Rectal smooth muscle tissue (tissue), 1 donor: ENCODE results near the gene UMODL1.

Experiments
- H3K27ac ChIP-seq: one replicate; pipeline ENCODE4 v1.7.0; 2013; ENCODE audit warnings: low read depth, low read length, inconsistent platforms
- H3K27me3 ChIP-seq: one replicate; pipeline ENCODE4 v1.7.0; 2013; ENCODE audit warnings: low read length; ENCODE audit not compliant: control insufficient read depth, insufficient read depth
- H3K36me3 ChIP-seq: one replicate; pipeline ENCODE4 v1.7.0; 2013; ENCODE audit warnings: low read length; ENCODE audit not compliant: control insufficient read depth, insufficient read depth
- H3K4me1 ChIP-seq: one replicate; pipeline ENCODE4 v1.7.0; 2013; ENCODE audit warnings: low read length; ENCODE audit not compliant: control insufficient read depth, insufficient read depth
- H3K4me3 ChIP-seq: one replicate; pipeline ENCODE4 v1.7.0; 2013; ENCODE audit warnings: low read length
- H3K9ac ChIP-seq: one replicate; pipeline ENCODE4 v1.7.0; 2013; ENCODE audit warnings: low read length

UMODL1 gene

DNA sequence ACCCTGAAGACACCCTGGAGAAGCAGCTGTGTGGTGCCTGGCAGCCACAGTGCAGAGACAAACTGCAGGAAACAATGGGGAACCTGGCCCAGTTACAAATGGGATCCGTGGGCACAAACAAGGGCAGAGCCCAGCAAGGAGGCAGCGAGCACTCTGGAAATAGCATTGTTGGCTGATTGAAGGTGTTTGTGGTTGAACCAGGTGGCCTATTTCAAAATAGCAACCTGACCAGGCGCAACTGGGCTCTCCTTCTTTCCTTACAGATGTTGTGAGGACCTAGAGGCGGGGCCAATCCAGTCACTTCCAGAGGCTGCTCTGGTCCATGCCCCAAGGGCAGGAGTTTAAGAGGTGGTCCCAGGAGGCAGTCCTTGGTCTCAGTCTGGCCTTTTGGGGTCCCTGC lies 39.3 kb upstream of the UMODL1 start:
- H3K4me1 ChIP-seq = no peaks in the 10 kb centered on the region
- no peak overlapping the region for H3K27ac ChIP-seq
- H3K27me3 ChIP-seq = no peaks in the 10 kb centered on the region
- H3K9ac ChIP-seq = no peak overlapping the region
- H3K4me3 ChIP-seq = no peak overlapping the region
- H3K36me3 ChIP-seq = no peaks in the 10 kb centered on the region

- H3K36me3 ChIP-seq = no peaks in the 10 kb centered on the region
- no peaks in the 10 kb centered on the region for H3K27me3 ChIP-seq
- no peak overlapping the region for H3K4me3 ChIP-seq
- no peak overlapping the region for H3K27ac ChIP-seq
- no peak overlapping the region for H3K9ac ChIP-seq
- no peaks in the 10 kb centered on the region for H3K4me1 ChIP-seq
Measured at GRCh38 chr21:42032266-42032665, 38.9 kb upstream of the UMODL1 start.

GRCh38 chr21:42032968-42033367 lies 38.1 kb upstream of the UMODL1 start:
- Histone ChIP-seq H3K9ac (no peak overlapping the region), H3K36me3 (no peaks in the 10 kb centered on the region), H3K27ac (no peak overlapping the region), H3K27me3 (no peaks in the 10 kb centered on the region), H3K4me1 (no peaks in the 10 kb centered on the region), H3K4me3 (no peak overlapping the region)

- H3K4me1 ChIP-seq = peaks cover 11% of the 10 kb centered on the region
- no peak overlapping the region for H3K4me3 ChIP-seq
- H3K9ac ChIP-seq = no peak overlapping the region
- no peaks in the 10 kb centered on the region for H3K27me3 ChIP-seq
- H3K27ac ChIP-seq = no peak overlapping the region
- H3K36me3 ChIP-seq = no peaks in the 10 kb centered on the region
Measured at GRCh38 chr21:42036313-42036712, 34.8 kb upstream of the UMODL1 start.

- H3K9ac ChIP-seq = no peak overlapping the region
- H3K4me1 ChIP-seq = peaks cover 11% of the 10 kb centered on the region
Measured at GRCh38 chr21:42037516-42037915, 33.6 kb upstream of the UMODL1 start.

DNA sequence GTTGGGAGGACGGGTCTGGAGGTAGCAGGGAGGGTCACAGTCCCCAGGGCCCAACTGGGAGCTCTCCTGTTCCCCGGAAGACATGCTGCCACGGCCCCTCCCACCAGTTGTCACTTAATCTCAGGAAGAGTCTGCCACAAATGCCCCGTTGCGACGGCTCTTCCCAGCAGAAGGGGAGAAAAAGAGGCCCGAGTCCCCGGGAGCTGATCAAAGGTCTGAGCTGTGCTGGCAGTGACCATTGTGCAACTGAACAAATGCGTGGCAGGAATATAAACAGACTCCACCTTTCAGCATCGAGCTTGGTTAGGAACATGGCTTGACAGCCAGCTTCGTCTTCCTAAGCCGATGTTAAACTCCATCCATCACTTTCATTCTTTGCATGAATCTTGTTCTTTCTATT lies 33.2 kb upstream of the UMODL1 start:
- Histone ChIP-seq H3K27me3 (no peaks in the 10 kb centered on the region), H3K27ac (no peak overlapping the region), H3K4me1 (peaks cover 11% of the 10 kb centered on the region), H3K36me3 (no peaks in the 10 kb centered on the region), H3K9ac (no peak overlapping the region), H3K4me3 (no peak overlapping the region)

More at GRCh38 chr21:42037516-42037915, 33.6 kb upstream of the UMODL1 start:
- Histone ChIP-seq H3K27me3 (no peaks in the 10 kb centered on the region), H3K36me3 (no peaks in the 10 kb centered on the region), H3K27ac (no peak overlapping the region), H3K4me3 (no peak overlapping the region)

DNA sequence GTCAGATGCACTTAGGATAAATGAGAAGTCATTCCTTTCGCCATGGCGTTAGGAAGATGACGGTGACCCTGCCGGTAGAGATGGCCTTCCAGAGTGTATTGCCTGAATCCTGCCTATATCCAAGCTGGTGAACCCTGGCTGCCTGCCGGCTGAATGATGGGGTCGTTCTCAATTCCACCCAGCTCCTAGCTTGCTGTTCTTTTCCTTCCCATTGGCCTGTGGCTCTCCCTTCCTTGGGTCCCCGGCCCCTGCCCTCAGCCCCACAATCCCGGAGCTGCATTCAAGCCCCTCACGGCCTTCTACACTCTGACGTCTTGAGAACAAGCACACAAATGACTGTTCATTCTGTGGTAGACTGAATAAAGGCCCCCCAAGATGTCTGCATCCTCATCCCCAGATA lies 32.7 kb upstream of the UMODL1 start:
- no peak overlapping the region for H3K27ac ChIP-seq
- H3K27me3 ChIP-seq = no peaks in the 10 kb centered on the region
- H3K36me3 ChIP-seq = no peaks in the 10 kb centered on the region
- peaks cover 11% of the 10 kb centered on the region for H3K4me1 ChIP-seq
- no peak overlapping the region for H3K9ac ChIP-seq
- H3K4me3 ChIP-seq = no peak overlapping the region

- peaks cover 11% of the 10 kb centered on the region for H3K4me1 ChIP-seq
- H3K9ac ChIP-seq = no peak overlapping the region
- H3K27me3 ChIP-seq = no peaks in the 10 kb centered on the region
- H3K27ac ChIP-seq = no peak overlapping the region
- H3K36me3 ChIP-seq = no peaks in the 10 kb centered on the region
- no peak overlapping the region for H3K4me3 ChIP-seq
Measured at GRCh38 chr21:42038826-42039425, 32.2 kb upstream of the UMODL1 start.

GRCh38 chr21:42039470-42039901 lies 31.6 kb upstream of the UMODL1 start:
- Histone ChIP-seq H3K4me1 (peaks cover 11% of the 10 kb centered on the region), H3K36me3 (no peaks in the 10 kb centered on the region), H3K27ac (no peak overlapping the region), H3K4me3 (no peak overlapping the region), H3K27me3 (no peaks in the 10 kb centered on the region), H3K9ac (no peak overlapping the region)

- no peaks in the 10 kb centered on the region for H3K27me3 ChIP-seq
- no peak overlapping the region for H3K9ac ChIP-seq
- peaks cover 11% of the 10 kb centered on the region for H3K4me1 ChIP-seq
- no peak overlapping the region for H3K4me3 ChIP-seq
- H3K36me3 ChIP-seq = no peaks in the 10 kb centered on the region
- peak overlapping the region; percentile 40 for H3K27ac ChIP-seq
Measured at GRCh38 chr21:42039911-42040351, 31.2 kb upstream of the UMODL1 start.

DNA sequence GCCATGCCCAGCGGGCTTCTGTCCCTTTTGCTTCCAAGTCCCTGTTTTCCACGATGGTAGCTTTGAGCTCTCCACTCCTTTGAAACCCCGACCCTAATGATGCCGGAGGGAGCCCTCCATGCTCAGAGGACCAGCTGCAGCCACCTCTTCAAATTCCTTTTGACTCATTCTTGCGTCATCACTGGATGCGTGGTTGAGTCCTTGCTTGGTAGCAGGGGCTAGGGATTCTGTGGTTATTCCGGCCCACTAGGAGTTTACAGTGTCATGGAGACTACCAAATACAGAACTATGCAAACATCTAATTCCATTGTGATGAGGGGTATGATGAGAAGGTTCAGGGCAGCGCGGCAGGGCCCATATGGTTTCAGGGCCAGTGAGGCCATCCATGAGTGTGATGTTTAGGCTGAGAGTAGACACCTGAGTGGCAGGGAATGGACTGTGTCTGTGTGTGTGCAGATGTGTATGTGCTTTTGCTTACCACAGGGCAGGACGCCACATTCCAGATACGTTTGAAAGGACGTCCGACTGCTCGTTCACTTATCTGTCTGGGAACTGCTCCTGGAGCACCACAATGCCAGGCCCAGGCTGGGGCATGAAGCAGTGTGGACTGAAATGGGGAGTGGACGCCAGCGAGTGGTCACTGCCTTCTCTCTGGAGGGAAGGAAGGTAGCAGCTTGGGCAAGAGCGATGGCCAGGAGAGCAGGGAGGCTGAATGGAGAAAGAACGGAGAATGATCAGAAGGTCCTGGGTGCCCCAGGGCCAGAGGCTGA lies 30.5 kb upstream of the UMODL1 start:
- Histone ChIP-seq H3K4me1 (peaks cover 11% of the 10 kb centered on the region), H3K27me3 (no peaks in the 10 kb centered on the region), H3K4me3 (no peak overlapping the region), H3K27ac (peak overlapping the region; percentile 40), H3K9ac (no peak overlapping the region), H3K36me3 (no peaks in the 10 kb centered on the region)

DNA sequence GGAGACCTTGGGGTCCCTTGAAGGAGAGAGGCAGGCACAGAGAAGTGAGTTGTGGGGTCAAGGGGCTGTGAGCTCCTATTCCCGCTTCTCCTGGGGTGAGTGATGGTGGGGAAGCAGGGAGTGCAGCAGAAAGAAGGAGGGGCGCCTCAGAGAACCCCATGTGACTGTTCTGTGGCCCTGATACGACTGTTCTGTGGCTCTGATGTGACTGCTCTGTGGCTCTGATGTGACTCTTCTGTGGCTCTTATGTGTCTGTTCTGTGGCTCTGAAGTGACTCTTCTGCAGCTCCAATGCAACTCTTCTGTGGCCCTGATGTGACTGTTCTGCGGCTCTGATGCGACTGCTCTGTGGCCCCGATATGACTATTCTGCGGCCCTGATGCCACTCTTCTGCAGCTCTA lies 29.9 kb upstream of the UMODL1 start:
- Histone ChIP-seq H3K27me3 (no peaks in the 10 kb centered on the region), H3K4me3 (no peak overlapping the region), H3K4me1 (peaks cover 11% of the 10 kb centered on the region), H3K36me3 (no peaks in the 10 kb centered on the region), H3K27ac (no peak overlapping the region), H3K9ac (no peak overlapping the region)

GRCh38 chr21:42041711-42042110 lies 29.4 kb upstream of the UMODL1 start:
- Histone ChIP-seq H3K4me3 (no peak overlapping the region), H3K36me3 (no peaks in the 10 kb centered on the region), H3K27ac (no peak overlapping the region), H3K9ac (no peak overlapping the region), H3K27me3 (no peaks in the 10 kb centered on the region), H3K4me1 (peaks cover 11% of the 10 kb centered on the region)
